ENCODE measurements around the gene SLCO2B1.

The SLCO2B1 gene

DNA sequence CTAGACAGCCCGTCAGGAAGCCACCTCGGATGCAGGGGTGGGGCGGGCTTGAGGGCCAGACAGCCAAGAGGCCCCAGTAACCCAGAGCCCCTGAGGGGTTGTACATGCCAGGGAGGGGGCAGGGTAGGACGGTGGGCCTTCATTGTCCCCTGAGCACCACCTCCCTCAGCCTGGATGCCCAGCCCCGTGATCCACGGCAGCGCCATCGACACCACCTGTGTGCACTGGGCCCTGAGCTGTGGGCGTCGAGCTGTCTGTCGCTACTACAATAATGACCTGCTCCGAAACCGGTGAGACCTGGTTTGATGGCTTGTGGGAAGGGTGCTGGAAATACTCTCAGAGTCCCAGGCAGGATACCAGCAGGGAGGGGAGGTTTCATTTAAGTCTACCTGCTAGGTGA is 52.2 kb downstream of the SLCO2B1 start (continued):
- TF ChIP-seq TSHZ1 (tag by site-specific recombination; IDR thresholded peaks at IDR 0.05; ENCODE audit: borderline replicate concordance) (no peak), KLF8 (tag by site-specific recombination; IDR thresholded peaks at IDR 0.05) (no peak), ZBTB17 (tag by site-specific recombination; IDR thresholded peaks at IDR 0.05) (no peak), ZNF707 (tag by site-specific recombination; IDR thresholded peaks at IDR 0.05) (no peak)

GRCh38 chr11:75203641-75204011 is 52.7 kb downstream of the SLCO2B1 start:
- CTCF ChIA-PET, result interaction anchor here (0.5 to 8.3 kb wide), 13 partner anchors 9 to 1690 kb away, joined by 3 to 298 read pairs (median 8); no protein-coding TSS in a partner anchor
- Histone ChIP-seq H3K36me3 (ENCODE audit: control insufficient read depth in 2 of 2, insufficient read depth in 1 of 2, low read length in 2 of 2) (no peaks in the 10 kb centered on the region), H3K4me1 (ENCODE audit: control insufficient read depth, insufficient read depth, low read length) (no peaks in the 10 kb centered on the region), H3K9me3 (ENCODE audit: control insufficient read depth, insufficient read depth, low read depth, low read length) (no peaks in the 10 kb centered on the region), H3K4me3 (ENCODE audit: low read depth, low read length) (no peak overlapping the region), H3K27ac (ENCODE audit: extremely low read depth, low read depth, low read length) (no peak overlapping the region)
- POLR2A ChIA-PET, result no interaction called here
- no peak for TF ChIP-seq ZNF169 (tag by site-specific recombination; IDR thresholded peaks at IDR 0.05)
- TF ChIP-seq ZNF292 (tag by site-specific recombination; IDR thresholded peaks at IDR 0.05; ENCODE audit: borderline replicate concordance, low read depth), result no peak
- no peak for TF ChIP-seq PRDM1 (tag by site-specific recombination; IDR thresholded peaks at IDR 0.05)
- TF ChIP-seq ZFP41 (tag by site-specific recombination; IDR thresholded peaks at IDR 0.05; ENCODE audit: borderline replicate concordance), result no peak
- no peak for TF ChIP-seq ZNF610 (tag by site-specific recombination; IDR thresholded peaks at IDR 0.05; ENCODE audit: borderline replicate concordance)
- no peak for TF ChIP-seq ZNF571 (tag by site-specific recombination; IDR thresholded peaks at IDR 0.05)
- TF ChIP-seq ZNF792 (tag by site-specific recombination; IDR thresholded peaks at IDR 0.05), result no peak

DNA sequence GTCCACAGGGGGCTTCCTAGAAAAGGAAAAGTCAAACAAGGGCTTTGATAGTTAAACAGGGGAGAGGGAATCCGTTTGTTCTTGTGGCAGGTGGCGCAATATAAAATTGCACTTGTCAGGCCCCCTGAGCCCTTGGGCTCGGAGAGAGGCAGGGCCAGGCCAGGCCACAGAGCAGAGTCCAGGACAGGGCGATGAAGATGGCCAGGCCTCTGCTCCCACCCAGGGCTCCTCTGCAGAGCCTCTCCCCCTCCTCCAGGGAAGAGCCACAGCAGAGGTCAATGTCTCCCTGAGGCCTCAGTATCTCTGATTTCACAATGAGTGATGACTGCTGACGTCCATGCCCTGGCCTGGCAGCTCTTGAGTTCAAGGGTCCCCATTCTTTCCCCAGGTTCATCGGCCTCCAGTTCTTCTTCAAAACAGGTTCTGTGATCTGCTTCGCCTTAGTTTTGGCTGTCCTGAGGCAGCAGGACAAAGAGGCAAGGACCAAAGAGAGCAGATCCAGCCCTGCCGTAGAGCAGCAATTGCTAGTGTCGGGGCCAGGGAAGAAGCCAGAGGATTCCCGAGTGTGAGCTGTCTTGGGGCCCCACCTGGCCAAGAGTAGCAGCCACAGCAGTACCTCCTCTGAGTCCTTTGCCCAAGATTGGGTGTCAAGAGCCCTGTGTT is 53.2 kb downstream of the SLCO2B1 start:
- ChIA-PET POLR2A (no interaction called here), CTCF (interaction anchor here (0.6 to 8.3 kb wide), 40 partner anchors 8 to 504 kb away, joined by 3 to 298 read pairs (median 4); partner anchors contain the start of gene TPBGL)
- no peaks in the 10 kb centered on the region for H3K4me1 ChIP-seq (ENCODE audit: control insufficient read depth, insufficient read depth, low read length)
- TF ChIP-seq ZNF658 (tag by site-specific recombination; IDR thresholded peaks at IDR 0.05) (no peak), FEZF1 (tag by site-specific recombination; IDR thresholded peaks at IDR 0.05) (no peak), ZNF211 (tag by site-specific recombination; IDR thresholded peaks at IDR 0.05; ENCODE audit: low read depth) (no peak), ZNF37A (tag by site-specific recombination; IDR thresholded peaks at IDR 0.05) (no peak), ZBTB48 (tag by site-specific recombination; IDR thresholded peaks at IDR 0.05) (no peak), ZNF280C (tag by site-specific recombination; IDR thresholded peaks at IDR 0.05) (no peak), ZNF837 (tag by site-specific recombination; IDR thresholded peaks at IDR 0.05) (no peak), PRDM1 (tag by site-specific recombination; IDR thresholded peaks at IDR 0.05) (no peak), ZNF214 (tag by site-specific recombination; IDR thresholded peaks at IDR 0.05; ENCODE audit: borderline replicate concordance) (no peak), ZNF548 (tag by site-specific recombination; IDR thresholded peaks at IDR 0.05) (no peak), ZNF311 (tag by site-specific recombination; IDR thresholded peaks at IDR 0.05; ENCODE audit: borderline replicate concordance) (no peak), ZNF660 (tag by site-specific recombination; IDR thresholded peaks at IDR 0.05) (no peak), ZNF488 (tag by site-specific recombination; IDR thresholded peaks at IDR 0.05) (no peak)
- TF ChIP-seq, protein P1, sequence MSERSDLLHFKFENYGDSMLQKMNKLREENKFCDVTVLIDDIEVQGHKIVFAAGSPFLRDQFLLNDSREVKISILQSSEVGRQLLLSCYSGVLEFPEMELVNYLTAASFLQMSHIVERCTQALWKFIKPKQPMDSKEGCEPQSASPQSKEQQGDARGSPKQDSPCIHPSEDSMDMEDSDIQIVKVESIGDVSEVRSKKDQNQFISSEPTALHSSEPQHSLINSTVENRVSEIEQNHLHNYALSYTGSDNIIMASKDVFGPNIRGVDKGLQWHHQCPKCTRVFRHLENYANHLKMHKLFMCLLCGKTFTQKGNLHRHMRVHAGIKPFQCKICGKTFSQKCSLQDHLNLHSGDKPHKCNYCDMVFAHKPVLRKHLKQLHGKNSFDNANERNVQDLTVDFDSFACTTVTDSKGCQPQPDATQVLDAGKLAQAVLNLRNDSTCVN (tag by site-specific recombination; optimal IDR thresholded peaks at IDR 0.05), result no peak
- TF ChIP-seq, protein P2, sequence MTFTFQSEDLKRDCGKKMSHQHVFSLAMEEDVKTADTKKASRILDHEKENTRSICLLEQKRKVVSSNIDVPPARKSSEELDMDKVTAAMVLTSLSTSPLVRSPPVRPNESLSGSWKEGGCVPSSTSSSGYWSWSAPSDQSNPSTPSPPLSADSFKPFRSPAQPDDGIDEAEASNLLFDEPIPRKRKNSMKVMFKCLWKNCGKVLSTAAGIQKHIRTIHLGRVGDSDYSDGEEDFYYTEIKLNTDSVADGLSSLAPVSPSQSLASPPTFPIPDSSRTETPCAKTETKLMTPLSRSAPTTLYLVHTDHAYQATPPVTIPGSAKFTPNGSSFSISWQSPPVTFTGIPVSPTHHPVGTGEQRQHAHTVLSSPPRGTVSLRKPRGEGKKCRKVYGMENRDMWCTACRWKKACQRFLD (tag by site-specific recombination; IDR thresholded peaks at IDR 0.05), result no peak

More for the DNA sequence above, 53.2 kb downstream of the SLCO2B1 start:
- no peak overlapping the region for H3K4me3 ChIP-seq (ENCODE audit: low read depth, low read length)
- no peaks in the 10 kb centered on the region for H3K36me3 ChIP-seq (ENCODE audit: control insufficient read depth in 2 of 2, insufficient read depth in 1 of 2, low read length in 2 of 2)
- no peaks in the 10 kb centered on the region for H3K9me3 ChIP-seq (ENCODE audit: control insufficient read depth, insufficient read depth, low read depth, low read length)
- no peak overlapping the region for H3K27ac ChIP-seq (ENCODE audit: extremely low read depth, low read depth, low read length)

Data from HEK293 (cell line).